Endothelial cell of umbilical vein (primary cell): ENCODE data around the gene CFAP100. TPM values are rescaled to one million over a fixed set of nuclear protein-coding genes. Genes with fewer than 3 reads are reported as not detected.
A peak's percentile ranks its signal among the peaks of the same experiment; 100 is the strongest.

Experiments
- BruUV-seq: library from RNA; stranded (reverse); fragments of 400-500 nt; replicated peaks from 2 replicates; lab custom pipeline; 2021; lab: Mats Ljungman, UMichigan
- CTCF ChIA-PET: fragments of 300-600, 350-600 bp; sonication (Branson Sonifier 250); formaldehyde crosslinking; loops from one replicate; lab custom pipeline; 2021; ENCODE audit warnings: antibody characterized with exemption, inconsistent platforms; lab: Charles Lee
- POLR2A ChIA-PET: fragments of 300-600, 350-600 bp; sonication (Branson Sonifier 250); formaldehyde crosslinking; loops from one replicate; lab custom pipeline; 2021; ENCODE audit warnings: antibody characterized with exemption, inconsistent platforms; lab: Charles Lee
- DNase-seq: peaks from one replicate; pipeline ENCODE4 v3.0.0-alpha.2; 2011; ENCODE audit warnings: low read depth, low spot score
- FAIRE-seq: peaks from 2 replicates; lab custom pipeline; 2011; peaks lifted over from hg19 to GRCh38; lab: Jason Lieb, UNC
- H2AFZ ChIP-seq: 2 replicates; pipeline ENCODE4 v1.6.0; 2012; ENCODE audit warnings: low read depth, low read length, control low read depth, inconsistent platforms
- H3K27ac ChIP-seq: 2 replicates; pipeline ENCODE4 v1.5.1; 2011; ENCODE audit warnings: low read depth, mild to moderate bottlenecking, control low read depth, low read length, moderate library complexity; ENCODE audit not compliant: insufficient read depth
- H3K27me3 ChIP-seq, 2 experiments: 2 replicates each; pipeline versions ENCODE4 v1.6.0 to v1.6.1; 2011; ENCODE audit warnings: low read length in 2 of 2, mixed read lengths in 1 of 2; ENCODE audit not compliant: control insufficient read depth in 2 of 2, insufficient read depth in 2 of 2
- H3K36me3 ChIP-seq, 2 experiments: 2 replicates in 1 of 2; 3 replicates in 1 of 2; pipeline ENCODE4 v1.5.1; 2011; ENCODE audit warnings: low read length in 2 of 2, mild to moderate bottlenecking in 1 of 2, moderate library complexity in 1 of 2; ENCODE audit not compliant: control insufficient read depth in 2 of 2, insufficient read depth in 2 of 2; ENCODE audit errors: extremely low read depth in 1 of 2
- H3K4me1 ChIP-seq: 3 replicates; pipeline ENCODE4 v1.5.1; 2011; ENCODE audit warnings: mild to moderate bottlenecking, low read length; ENCODE audit not compliant: control insufficient read depth, insufficient read depth; ENCODE audit errors: extremely low read depth
- H3K4me2 ChIP-seq: 2 replicates; pipeline ENCODE4 v1.6.1; 2011; ENCODE audit warnings: low read length, control low read depth, mixed read lengths; ENCODE audit not compliant: insufficient read depth
- H3K4me3 ChIP-seq, 3 experiments: fragments of 200-600 bp in 1 of 3; sonication (generic), shearing (Covaris generic) in 1 of 3; replicated peaks in 1 of 3; 2 replicates each; pipeline ENCODE4 v1.5.1; 2011 to 2016; ENCODE audit warnings: control low read depth in 3 of 3, low read length in 3 of 3, mild to moderate bottlenecking in 2 of 3, inconsistent platforms in 1 of 3, low read depth in 1 of 3, moderate library complexity in 1 of 3; ENCODE audit not compliant: insufficient read depth in 1 of 3
- H3K79me2 ChIP-seq: 2 replicates; pipeline ENCODE4 v1.6.0; 2012; ENCODE audit warnings: low read length, inconsistent platforms; ENCODE audit not compliant: control insufficient read depth, insufficient read depth
- H3K9ac ChIP-seq: replicated peaks from 2 replicates; pipeline ENCODE3; 2011; ENCODE audit warnings: low read length, control low read depth; ENCODE audit not compliant: insufficient read depth; ENCODE audit errors: extremely low read depth
- H3K9me1 ChIP-seq: replicated peaks from 3 replicates; pipeline ENCODE4 v1.6.0; 2011; ENCODE audit warnings: mild to moderate bottlenecking, low read length; ENCODE audit not compliant: control insufficient read depth, insufficient read depth; ENCODE audit errors: extremely low read depth
- H3K9me3 ChIP-seq: replicated peaks from 2 replicates; pipeline ENCODE4 v1.5.1; 2012; ENCODE audit warnings: low read length, inconsistent platforms; ENCODE audit not compliant: control insufficient read depth, insufficient read depth
- H4K20me1 ChIP-seq: replicated peaks from 2 replicates; pipeline ENCODE3; 2011; ENCODE audit warnings: mild to moderate bottlenecking, low read length; ENCODE audit not compliant: control insufficient read depth, insufficient read depth; ENCODE audit errors: extremely low read depth
- EZH2 ChIP-seq: IDR thresholded peaks from 2 replicates; pipeline ENCODE4 v1.6.1; 2012; ENCODE audit warnings: borderline replicate concordance, low read depth, mild to moderate bottlenecking, moderate library complexity, low read length, inconsistent platforms; ENCODE audit not compliant: severe bottlenecking
- FOS ChIP-seq: IDR thresholded peaks from 2 replicates; pipeline ENCODE4 v1.6.1; 2011; ENCODE audit warnings: mild to moderate bottlenecking, low read length, moderate library complexity, borderline replicate concordance; ENCODE audit not compliant: insufficient read depth
- GATA2 ChIP-seq: IDR thresholded peaks from 2 replicates; pipeline ENCODE4 v1.7.0; 2011; ENCODE audit warnings: low read depth, mild to moderate bottlenecking, moderate library complexity, mixed read lengths, low read length; ENCODE audit not compliant: insufficient read length, insufficient read depth
- JUN ChIP-seq: IDR thresholded peaks from 2 replicates; pipeline ENCODE4 v1.6.1; 2011; ENCODE audit warnings: borderline replicate concordance, low read depth; ENCODE audit not compliant: insufficient read length, insufficient read depth
- MYC ChIP-seq: IDR thresholded peaks from one replicate; pipeline ENCODE4 v1.6.1; 2011; ENCODE audit warnings: mild to moderate bottlenecking, low read depth, low read length
- POLR2A ChIP-seq: IDR thresholded peaks from 2 replicates; pipeline ENCODE4 v1.6.1; 2012; ENCODE audit warnings: low read depth, mild to moderate bottlenecking, control low read depth, low read length
- POLR2AphosphoS5 ChIP-seq: IDR thresholded peaks from 2 replicates; pipeline ENCODE4 v1.6.1; 2012; ENCODE audit warnings: low read depth, mild to moderate bottlenecking, control low read depth, low read length, moderate library complexity; ENCODE audit not compliant: insufficient read depth
- dilution Hi-C: fragments of 300-500 bp; cut with MboI; formaldehyde crosslinking; loops from one replicate; pipeline ENCODE4 v1.15.0; 2019; ENCODE audit warnings: low sequenced_read_pairs; ENCODE audit not compliant: extremely low pct_ligation_motif_present
- intact Hi-C: fragments of 100-400 bp; cut with micrococcal nuclease; formaldehyde crosslinking; loops from one replicate; pipeline ENCODE4 v1.10.0; 2022
- polyA plus RNA-seq, 4 experiments: library from polyadenylated mRNA; depleted of rRNA in 3 of 4; stranded (reverse) in 3 of 4; unstranded in 1 of 4; fragments of >200 nt; gene quantifications; 2 replicates each; pipeline versions ENCODE4 v1.2.1 to v1.2.3, GENCODE V29; 2011 to 2012; ENCODE audit warnings: missing spikeins in 1 of 4
- total RNA-seq: library from RNA; stranded (reverse); gene quantifications from 2 replicates; pipeline ENCODE4 v1.2.3, GENCODE V29; 2021
- TF ChIP-seq, protein P1 (sequence below): IDR thresholded peaks from 2 replicates; pipeline ENCODE4 v1.6.1; 2011; ENCODE audit not compliant: insufficient read depth, insufficient read length
- TF ChIP-seq, protein P2 (sequence below), 2 donors: IDR thresholded peaks; 1 replicate in 1 of 2; 2 replicates in 1 of 2; pipeline ENCODE4 v1.5.1; 2011; ENCODE audit warnings: low read length in 2 of 2, mild to moderate bottlenecking in 2 of 2, moderate library complexity in 2 of 2, control low read depth in 1 of 2, inconsistent platforms in 1 of 2, low read depth in 1 of 2; ENCODE audit not compliant: insufficient read depth in 1 of 2; ENCODE audit errors: extremely low read depth in 1 of 2

Gene CFAP100
- total and polyA plus RNA-seq, 2 donors (not counting 3 experiments of a cell fraction or from before 2014, with no cell fraction given), result not detected

DNA sequence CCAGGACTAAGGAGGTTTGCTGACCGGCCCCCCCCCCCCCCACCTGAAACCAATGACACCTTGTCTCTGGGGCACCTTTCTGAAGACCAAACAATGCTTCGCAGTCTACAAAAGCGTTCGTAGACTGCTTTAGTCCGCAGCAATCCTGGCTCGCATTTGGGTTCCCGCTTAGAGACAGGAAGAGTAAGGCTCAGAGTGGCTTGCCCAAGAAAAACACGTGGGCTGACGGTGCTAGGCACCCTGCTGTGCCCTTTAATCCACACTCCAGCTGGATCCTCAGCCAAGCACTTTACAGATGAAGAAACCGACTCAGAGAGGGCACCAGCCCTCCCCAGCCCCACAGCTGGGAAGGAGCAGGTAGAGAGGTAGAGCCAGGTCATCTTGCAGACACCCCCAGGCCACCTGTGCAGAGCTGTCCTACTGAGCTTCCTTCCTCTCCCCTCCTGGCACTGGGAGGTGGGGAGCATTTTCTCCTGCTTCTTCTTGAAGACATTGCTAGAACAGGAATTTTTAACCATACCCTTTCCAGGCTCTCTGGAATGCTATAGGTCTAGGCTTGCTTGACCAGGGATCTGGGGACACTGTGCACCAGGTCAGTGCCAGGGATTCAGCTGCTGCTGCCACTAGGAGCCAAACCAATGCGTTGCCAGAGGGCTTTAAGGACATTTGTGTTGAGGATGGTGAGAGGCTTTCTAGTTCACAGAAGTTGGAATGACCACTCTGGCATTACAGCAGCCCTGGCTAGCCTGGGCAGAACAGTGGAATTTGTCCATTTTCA lies 36.5 kb upstream of the CFAP100 start:
- FAIRE-seq (no peak), DNase-seq (no peak)
- no peaks in the 10 kb centered on the region for H3K36me3 ChIP-seq
- H4K20me1 ChIP-seq, result no peaks in the 10 kb centered on the region
- no peaks in the 10 kb centered on the region for H3K9me3 ChIP-seq
- H3K9ac ChIP-seq, result no peak overlapping the region
- dilution Hi-C loops (no loop called here), intact Hi-C loops (loop anchor here (5.0 kb wide), 1 partner anchor 276 kb away; the partner anchor contains the start of gene SLC41A3)
- no peak overlapping the region for H3K27ac ChIP-seq
- H3K79me2 ChIP-seq, result no peaks in the 10 kb centered on the region
- peak overlapping the region; percentile 67 for H3K4me2 ChIP-seq
- ChIA-PET POLR2A (no interaction called here), CTCF (interaction anchor here (0.7 to 1.6 kb wide), 6 partner anchors 31 to 1338 kb away, joined by 3 to 4 read pairs (median 4); no protein-coding TSS in a partner anchor)
- H3K4me3 ChIP-seq, result peak overlapping the region in 2 of 3 experiments; percentile 32 to 42
- peaks cover 14 to 29% of the 10 kb centered on the region in 2 experiments for H3K27me3 ChIP-seq
- TF ChIP-seq POLR2A (no peak), JUN (no peak), FOS (no peak), POLR2AphosphoS5 (no peak), MYC (no peak)
- TF ChIP-seq, protein P1, sequence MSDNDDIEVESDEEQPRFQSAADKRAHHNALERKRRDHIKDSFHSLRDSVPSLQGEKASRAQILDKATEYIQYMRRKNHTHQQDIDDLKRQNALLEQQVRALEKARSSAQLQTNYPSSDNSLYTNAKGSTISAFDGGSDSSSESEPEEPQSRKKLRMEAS, result no peak
- H2AFZ ChIP-seq, result no peak overlapping the region
- BruUV-seq, result no TSS peak
- H3K4me1 ChIP-seq, result peaks cover 12% of the 10 kb centered on the region
- no peaks in the 10 kb centered on the region for H3K9me1 ChIP-seq

DNA sequence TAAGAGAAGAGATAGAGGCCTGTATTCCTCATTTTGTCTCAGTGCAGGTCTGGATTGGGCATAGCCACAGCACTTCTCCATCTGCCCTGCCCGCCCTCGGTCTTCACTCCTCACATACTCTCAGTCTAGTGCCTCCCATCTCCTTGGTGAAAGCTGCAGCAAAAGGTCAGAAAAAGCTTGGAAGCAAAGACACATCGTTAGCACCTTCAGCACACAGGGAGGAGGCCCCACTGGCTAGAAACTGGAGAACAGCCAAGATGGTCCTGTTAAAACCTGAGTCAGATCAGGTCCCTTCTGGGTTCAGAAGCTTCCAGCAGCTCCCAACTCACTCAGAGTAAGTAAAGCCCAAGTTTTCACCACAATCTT lies 35.9 kb upstream of the CFAP100 start:
- Histone ChIP-seq H3K4me2 (no peak overlapping the region), H2AFZ (no peak overlapping the region), H3K27ac (no peak overlapping the region), H3K27me3 (peaks cover 14 to 29% of the 10 kb centered on the region in 2 experiments), H3K4me1 (peaks cover 12% of the 10 kb centered on the region), H3K79me2 (no peaks in the 10 kb centered on the region), H3K9me3 (no peaks in the 10 kb centered on the region), H3K9me1 (no peaks in the 10 kb centered on the region), H4K20me1 (no peaks in the 10 kb centered on the region), H3K4me3 (no peak overlapping the region), H3K36me3 (no peaks in the 10 kb centered on the region), H3K9ac (no peak overlapping the region)
- ChIA-PET CTCF (interaction anchor here (0.9 to 1.5 kb wide), 2 partner anchors 30 to 99 kb away, joined by 3 to 4 read pairs; no protein-coding TSS in a partner anchor), POLR2A (no interaction called here)
- no TSS peak for BruUV-seq
- dilution Hi-C loops, result no loop called here
- TF ChIP-seq, protein P1, result no peak
- TF ChIP-seq FOS (no peak), POLR2AphosphoS5 (no peak), EZH2 (no peak), GATA2 (no peak), POLR2A (no peak), JUN (no peak)
- TF ChIP-seq, protein P2, sequence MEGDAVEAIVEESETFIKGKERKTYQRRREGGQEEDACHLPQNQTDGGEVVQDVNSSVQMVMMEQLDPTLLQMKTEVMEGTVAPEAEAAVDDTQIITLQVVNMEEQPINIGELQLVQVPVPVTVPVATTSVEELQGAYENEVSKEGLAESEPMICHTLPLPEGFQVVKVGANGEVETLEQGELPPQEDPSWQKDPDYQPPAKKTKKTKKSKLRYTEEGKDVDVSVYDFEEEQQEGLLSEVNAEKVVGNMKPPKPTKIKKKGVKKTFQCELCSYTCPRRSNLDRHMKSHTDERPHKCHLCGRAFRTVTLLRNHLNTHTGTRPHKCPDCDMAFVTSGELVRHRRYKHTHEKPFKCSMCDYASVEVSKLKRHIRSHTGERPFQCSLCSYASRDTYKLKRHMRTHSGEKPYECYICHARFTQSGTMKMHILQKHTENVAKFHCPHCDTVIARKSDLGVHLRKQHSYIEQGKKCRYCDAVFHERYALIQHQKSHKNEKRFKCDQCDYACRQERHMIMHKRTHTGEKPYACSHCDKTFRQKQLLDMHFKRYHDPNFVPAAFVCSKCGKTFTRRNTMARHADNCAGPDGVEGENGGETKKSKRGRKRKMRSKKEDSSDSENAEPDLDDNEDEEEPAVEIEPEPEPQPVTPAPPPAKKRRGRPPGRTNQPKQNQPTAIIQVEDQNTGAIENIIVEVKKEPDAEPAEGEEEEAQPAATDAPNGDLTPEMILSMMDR (IDR thresholded peaks at IDR 0.05; ENCODE audit: extremely low read depth in 1 of 2, insufficient read depth in 1 of 2, low read depth in 1 of 2, low read length in 2 of 2), result no peak
- no peak for DNase-seq
- FAIRE-seq, result no peak
- intact Hi-C loops, result loop anchor here (5.0 kb wide), 1 partner anchor 276 kb away; the partner anchor contains the start of gene SLC41A3
